ENCODE data around the gene FTO.
"Not testable (repeated sequence)": the region's sequence is repeated elsewhere in the genome, so short reads cannot be mapped to it uniquely, and the experiment has no call there.

FTO gene

GRCh38 chr16:53872248-53873221 is 168.6 kb downstream of the FTO start:
- DNase-seq, result no peak

GRCh38 chr16:53876811-53877210 is 172.9 kb downstream of the FTO start:
- no peak for DNase-seq

GRCh38 chr16:53878216-53878615 is 174.3 kb downstream of the FTO start:
- no peak for DNase-seq

- peak; percentile 45 for DNase-seq
These were observed 177.4 kb downstream of the FTO start for GRCh38 chr16:53881371-53881770.

GRCh38 chr16:53882310-53882709 is 178.4 kb downstream of the FTO start:
- DNase-seq, result peak; percentile 27

- no peak for DNase-seq
These were observed 180.8 kb downstream of the FTO start for GRCh38 chr16:53884748-53885147.

- peak; percentile 10 for DNase-seq
These were observed 182.8 kb downstream of the FTO start for GRCh38 chr16:53886482-53887378.

- DNase-seq, result no peak
These were observed 184.3 kb downstream of the FTO start for GRCh38 chr16:53888222-53888621.

- not testable (repeated sequence) for DNase-seq
These were observed 186.9 kb downstream of the FTO start for GRCh38 chr16:53890877-53891276.

GRCh38 chr16:53891409-53892139 is 187.6 kb downstream of the FTO start:
- DNase-seq, result no peak

- DNase-seq, result peak; percentile 70
These were observed 188.2 kb downstream of the FTO start for GRCh38 chr16:53892155-53892554.

GRCh38 chr16:53893731-53894435 is 189.9 kb downstream of the FTO start:
- DNase-seq, result no peak

GRCh38 chr16:53894686-53895085 is 190.7 kb downstream of the FTO start:
- no peak for DNase-seq

- no peak for DNase-seq
These were observed 191.5 kb downstream of the FTO start for GRCh38 chr16:53895433-53895832.

GRCh38 chr16:53895851-53896250 is 191.9 kb downstream of the FTO start:
- DNase-seq, result no peak

GRCh38 chr16:53896722-53897121 is 192.8 kb downstream of the FTO start:
- no peak for DNase-seq

GRCh38 chr16:53898993-53899392 is 195.0 kb downstream of the FTO start:
- no peak for DNase-seq

- DNase-seq, result no peak
These were observed 195.5 kb downstream of the FTO start for GRCh38 chr16:53899431-53899830.

- no peak for DNase-seq
These were observed 196.7 kb downstream of the FTO start for GRCh38 chr16:53900667-53901066.

GRCh38 chr16:53901408-53901807 is 197.5 kb downstream of the FTO start:
- DNase-seq, result peak; percentile 49

- peak; percentile 24 for DNase-seq
These were observed 200.6 kb downstream of the FTO start for GRCh38 chr16:53904533-53904932.

- no peak for DNase-seq
These were observed 201.1 kb downstream of the FTO start for GRCh38 chr16:53905028-53905427.

Measured in DMS53 (cell line).